Upper lobe of right lung (tissue), 1 donor: ENCODE measurements around the gene RALGPS1. TPM values are rescaled to one million over a fixed set of nuclear protein-coding genes. Genes with fewer than 3 reads are reported as not detected.

ENCODE experiments used
- ATAC-seq: fragments of 200-7000 bp; cut with Tn5 transposase; one replicate; pipeline ENCODE4 v1.9.1; 2020; ENCODE audit warnings: mild to moderate bottlenecking, moderate library complexity
- DNase-seq: peaks from one replicate; pipeline ENCODE4 v3.0.0-alpha.2; 2020
- H3K27ac ChIP-seq: fragments of 200-600 bp; one replicate; pipeline ENCODE4 v1.8.0; 2022
- H3K27me3 ChIP-seq: fragments of 200-600 bp; one replicate; pipeline ENCODE4 v1.8.0; 2022; ENCODE audit warnings: mild to moderate bottlenecking
- H3K36me3 ChIP-seq: fragments of 200-600 bp; one replicate; pipeline ENCODE4 v1.8.0; 2022
- H3K4me1 ChIP-seq: fragments of 200-600 bp; one replicate; pipeline ENCODE4 v1.8.0; 2022
- H3K4me3 ChIP-seq: fragments of 200-600 bp; one replicate; pipeline ENCODE4 v1.8.0; 2022; ENCODE audit warnings: mild to moderate bottlenecking
- H3K9me3 ChIP-seq: fragments of 200-600 bp; one replicate; pipeline ENCODE4 v1.8.0; 2022
- intact Hi-C: fragments of 100-400 bp; cut with DNase I; formaldehyde crosslinking; loops from one replicate; pipeline ENCODE4 v1.11.0; 2022
- total RNA-seq: library from RNA; stranded (reverse); fragmentation: NEBNext Ultra II Directional; extraction: Animal tissue kit (Norgen Biotek cat#: 25700); gene quantifications from one replicate; pipeline ENCODE4 v1.2.1, GENCODE V29; 2021
- TF ChIP-seq, protein P1 (sequence below): fragments of 200-600 bp; IDR thresholded peaks from one replicate; pipeline ENCODE4 v1.8.0; 2022; ENCODE audit warnings: antibody characterized with exemption
- donor health status: DM: no; HTN: yes; CAD: no; lungs with severe emphysema.

The RALGPS1 gene
- total RNA-seq, 1 donor from 2014 or later = 15.9 TPM

DNA sequence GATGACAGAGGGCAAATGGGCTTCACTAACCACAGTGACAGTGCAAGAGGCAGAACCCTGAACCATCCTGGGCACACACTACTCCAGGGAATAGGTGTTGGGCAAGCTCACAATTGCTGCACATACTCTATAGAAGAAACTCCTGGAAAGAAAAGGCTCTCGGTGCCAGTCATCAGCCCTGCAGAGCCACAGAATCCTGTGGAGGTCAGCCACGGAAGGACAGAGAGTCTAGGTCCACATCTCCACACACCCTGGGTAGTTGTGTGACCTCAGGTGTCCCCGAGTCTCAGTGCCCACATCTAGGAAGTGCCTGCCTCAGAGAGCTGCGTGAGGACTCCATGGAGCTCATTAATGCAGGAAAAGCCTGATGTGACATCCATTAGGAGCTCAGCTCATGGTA is 223.9 kb downstream of the RALGPS1 start:
- Histone ChIP-seq H3K4me3 (no peak overlapping the region), H3K27me3 (no peaks in the 10 kb centered on the region), H3K36me3 (no peaks in the 10 kb centered on the region), H3K4me1 (peaks cover 28% of the 10 kb centered on the region), H3K27ac (no peak overlapping the region), H3K9me3 (no peaks in the 10 kb centered on the region)
- intact Hi-C loops = no loop called here
- no peak for ATAC-seq
- no peak for DNase-seq
- TF ChIP-seq, protein P1, sequence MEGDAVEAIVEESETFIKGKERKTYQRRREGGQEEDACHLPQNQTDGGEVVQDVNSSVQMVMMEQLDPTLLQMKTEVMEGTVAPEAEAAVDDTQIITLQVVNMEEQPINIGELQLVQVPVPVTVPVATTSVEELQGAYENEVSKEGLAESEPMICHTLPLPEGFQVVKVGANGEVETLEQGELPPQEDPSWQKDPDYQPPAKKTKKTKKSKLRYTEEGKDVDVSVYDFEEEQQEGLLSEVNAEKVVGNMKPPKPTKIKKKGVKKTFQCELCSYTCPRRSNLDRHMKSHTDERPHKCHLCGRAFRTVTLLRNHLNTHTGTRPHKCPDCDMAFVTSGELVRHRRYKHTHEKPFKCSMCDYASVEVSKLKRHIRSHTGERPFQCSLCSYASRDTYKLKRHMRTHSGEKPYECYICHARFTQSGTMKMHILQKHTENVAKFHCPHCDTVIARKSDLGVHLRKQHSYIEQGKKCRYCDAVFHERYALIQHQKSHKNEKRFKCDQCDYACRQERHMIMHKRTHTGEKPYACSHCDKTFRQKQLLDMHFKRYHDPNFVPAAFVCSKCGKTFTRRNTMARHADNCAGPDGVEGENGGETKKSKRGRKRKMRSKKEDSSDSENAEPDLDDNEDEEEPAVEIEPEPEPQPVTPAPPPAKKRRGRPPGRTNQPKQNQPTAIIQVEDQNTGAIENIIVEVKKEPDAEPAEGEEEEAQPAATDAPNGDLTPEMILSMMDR = no peak

DNA sequence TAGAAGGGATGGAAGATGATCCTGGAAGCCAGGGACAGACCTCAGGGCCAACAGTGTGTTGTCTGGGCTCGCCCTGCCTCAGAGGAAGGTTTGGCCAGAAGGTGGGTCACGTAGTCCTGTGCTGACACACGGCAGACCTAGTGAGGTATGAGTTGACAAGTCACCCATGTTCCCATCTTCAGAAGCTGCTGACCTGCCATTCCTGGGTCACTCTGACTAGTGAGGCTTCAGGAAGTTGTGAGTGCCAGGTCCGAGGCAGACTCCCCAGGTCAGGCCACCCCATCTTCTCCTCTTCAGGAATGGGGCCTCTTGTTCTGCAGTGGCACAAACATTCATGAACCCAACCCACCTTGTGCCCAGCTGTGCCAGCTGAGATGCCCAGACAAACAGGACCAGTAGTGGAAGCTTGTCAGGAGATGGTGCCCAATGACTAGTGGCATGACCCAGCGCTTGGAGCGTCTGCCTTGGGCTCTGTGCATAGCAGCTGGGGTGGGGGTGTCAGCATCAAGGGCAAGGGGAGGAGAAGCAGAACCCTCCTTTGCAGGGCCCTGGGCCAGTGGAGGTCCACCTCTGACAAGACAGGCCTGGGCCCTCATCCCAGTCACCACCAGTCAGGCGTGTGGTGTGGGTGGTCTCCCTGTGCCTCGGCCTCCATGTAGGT is 224.6 kb downstream of the RALGPS1 start:
- ATAC-seq = no peak
- TF ChIP-seq, protein P1 = no peak
- intact Hi-C loops = no loop called here

DNA sequence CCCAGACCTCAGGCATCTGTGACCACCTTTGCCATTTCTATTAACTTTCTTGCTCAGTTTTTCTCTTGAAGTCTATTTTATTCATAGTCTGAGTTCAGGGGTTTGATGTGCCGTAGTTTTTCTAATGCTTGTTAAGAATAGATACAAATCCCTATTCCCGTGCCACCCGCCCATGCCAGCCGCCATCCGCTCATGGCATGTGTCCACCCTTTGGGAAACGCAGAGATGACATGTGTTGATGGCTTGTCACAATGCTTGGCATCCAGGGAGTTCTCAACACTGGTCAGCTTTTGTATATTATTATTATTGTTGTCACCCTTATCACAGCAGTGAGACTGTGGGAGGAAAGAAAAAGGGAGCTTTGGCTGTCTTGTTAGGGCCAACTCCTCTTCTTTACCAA is 225.2 kb downstream of the RALGPS1 start:
- H3K36me3 ChIP-seq = no peaks in the 10 kb centered on the region
- ATAC-seq (no peak), DNase-seq (peak; percentile 50)
- no peak overlapping the region for H3K4me3 ChIP-seq
- intact Hi-C loops = no loop called here
- H3K9me3 ChIP-seq = no peaks in the 10 kb centered on the region
- peaks cover 17% of the 10 kb centered on the region for H3K4me1 ChIP-seq
- H3K27ac ChIP-seq = no peak overlapping the region
- H3K27me3 ChIP-seq = no peaks in the 10 kb centered on the region
- TF ChIP-seq, protein P1 = no peak

More for the DNA sequence above, 224.6 kb downstream of the RALGPS1 start:
- no peak overlapping the region for H3K27ac ChIP-seq
- no peak overlapping the region for H3K4me3 ChIP-seq
- peak; percentile 46 for DNase-seq
- H3K9me3 ChIP-seq = no peaks in the 10 kb centered on the region
- no peaks in the 10 kb centered on the region for H3K27me3 ChIP-seq
- H3K4me1 ChIP-seq = peaks cover 22% of the 10 kb centered on the region
- H3K36me3 ChIP-seq = no peaks in the 10 kb centered on the region

DNA sequence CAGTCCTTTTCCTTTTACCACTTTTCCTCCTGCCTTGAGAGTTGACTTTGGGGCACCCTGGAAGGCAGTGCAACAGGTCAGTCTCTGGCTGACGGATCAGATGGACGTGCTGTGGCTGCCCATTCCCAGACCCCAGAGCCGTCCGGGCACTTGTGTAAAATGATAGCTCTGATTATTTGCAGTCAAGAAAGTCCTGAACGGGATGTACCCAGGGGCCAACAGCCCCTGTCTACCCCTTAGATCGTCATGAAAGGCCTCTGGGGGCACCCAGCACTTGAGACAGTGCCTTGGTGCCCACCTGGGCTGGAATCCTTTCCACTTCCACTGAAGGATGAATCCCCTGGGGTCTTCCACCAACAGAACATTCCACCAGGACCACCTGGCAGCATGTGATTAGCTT is 225.6 kb downstream of the RALGPS1 start:
- Histone ChIP-seq H3K36me3 (no peaks in the 10 kb centered on the region), H3K4me3 (no peak overlapping the region), H3K27me3 (no peaks in the 10 kb centered on the region), H3K27ac (no peak overlapping the region), H3K4me1 (peaks cover 13% of the 10 kb centered on the region), H3K9me3 (no peaks in the 10 kb centered on the region)
- DNase-seq (peak; percentile 39), ATAC-seq (no peak)
- TF ChIP-seq, protein P1 = no peak
- intact Hi-C loops = no loop called here

DNA sequence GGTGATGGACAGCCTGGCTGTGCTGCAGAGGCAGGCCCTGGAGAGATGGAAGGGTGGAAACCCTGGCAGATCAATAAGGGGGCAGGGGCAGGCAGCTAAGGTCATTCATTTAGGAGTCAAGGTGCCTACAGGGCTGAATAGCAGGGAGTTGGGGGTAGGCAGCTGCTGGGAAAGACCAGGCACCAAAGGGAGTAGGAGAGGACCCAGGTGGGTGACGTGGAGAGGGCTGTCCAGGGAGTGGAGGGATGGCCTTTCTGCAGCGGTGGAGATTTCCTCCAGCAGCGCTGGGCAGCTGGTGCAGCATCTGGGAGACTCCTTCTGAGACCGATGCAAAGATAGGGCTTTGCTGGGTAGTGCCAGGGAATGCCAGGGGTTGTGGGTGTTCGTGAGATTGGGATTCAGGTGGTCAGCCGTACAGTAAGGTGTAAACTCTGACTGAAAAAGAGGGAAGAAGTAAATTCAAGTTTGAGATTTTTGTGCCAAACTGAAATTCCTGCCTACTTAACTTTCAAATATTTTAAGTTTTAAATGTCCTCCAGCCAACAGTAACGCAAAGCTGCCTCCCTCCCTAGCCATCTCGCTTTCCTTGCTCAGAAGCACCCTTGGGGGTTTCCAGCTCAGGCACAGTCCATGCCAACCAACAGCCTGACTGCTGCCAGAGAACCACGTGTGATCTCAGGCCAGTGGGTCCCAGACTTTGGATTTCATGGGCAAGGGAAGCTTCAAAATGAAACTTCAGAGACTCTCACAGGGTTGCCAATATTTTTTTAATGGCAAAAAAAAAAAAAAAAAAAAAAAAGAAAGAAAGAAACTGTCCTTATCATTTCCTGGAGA is 226.5 kb downstream of the RALGPS1 start:
- DNase-seq (peak; percentile 40), ATAC-seq (no peak)
- H3K4me1 ChIP-seq = peaks cover 9% of the 10 kb centered on the region
- no peaks in the 10 kb centered on the region for H3K9me3 ChIP-seq
- TF ChIP-seq, protein P1 = no peak
- H3K27me3 ChIP-seq = no peaks in the 10 kb centered on the region
- no peaks in the 10 kb centered on the region for H3K36me3 ChIP-seq
- intact Hi-C loops = no loop called here
- H3K4me3 ChIP-seq = no peak overlapping the region
- no peak overlapping the region for H3K27ac ChIP-seq
